ENCODE data around the gene MCTP2.
"Not testable (repeated sequence)": the region's sequence is repeated elsewhere in the genome, so short reads cannot be mapped to it uniquely, and the experiment has no call there.

The MCTP2 gene

DNA sequence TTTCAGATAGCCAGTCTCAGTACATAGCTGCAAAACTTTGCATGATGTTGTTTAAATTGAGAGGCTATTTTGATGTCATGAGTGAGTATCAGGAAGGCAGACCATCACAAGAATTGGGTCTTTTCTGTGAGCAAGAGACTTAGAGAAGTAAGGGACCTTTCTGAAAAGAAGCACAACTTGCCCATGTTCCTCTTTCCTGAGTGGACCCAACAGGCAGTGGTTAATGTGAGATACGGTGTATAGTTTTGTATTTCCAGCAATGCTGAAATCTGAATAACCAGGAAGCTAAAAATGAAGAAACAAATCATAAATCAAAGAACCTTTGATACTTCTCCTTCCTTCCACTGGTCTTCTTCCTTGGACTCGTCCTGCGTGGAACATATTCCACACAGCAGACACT lies 25.1 kb downstream of the MCTP2 start (continued):
- TF ChIP-seq, protein P1, sequence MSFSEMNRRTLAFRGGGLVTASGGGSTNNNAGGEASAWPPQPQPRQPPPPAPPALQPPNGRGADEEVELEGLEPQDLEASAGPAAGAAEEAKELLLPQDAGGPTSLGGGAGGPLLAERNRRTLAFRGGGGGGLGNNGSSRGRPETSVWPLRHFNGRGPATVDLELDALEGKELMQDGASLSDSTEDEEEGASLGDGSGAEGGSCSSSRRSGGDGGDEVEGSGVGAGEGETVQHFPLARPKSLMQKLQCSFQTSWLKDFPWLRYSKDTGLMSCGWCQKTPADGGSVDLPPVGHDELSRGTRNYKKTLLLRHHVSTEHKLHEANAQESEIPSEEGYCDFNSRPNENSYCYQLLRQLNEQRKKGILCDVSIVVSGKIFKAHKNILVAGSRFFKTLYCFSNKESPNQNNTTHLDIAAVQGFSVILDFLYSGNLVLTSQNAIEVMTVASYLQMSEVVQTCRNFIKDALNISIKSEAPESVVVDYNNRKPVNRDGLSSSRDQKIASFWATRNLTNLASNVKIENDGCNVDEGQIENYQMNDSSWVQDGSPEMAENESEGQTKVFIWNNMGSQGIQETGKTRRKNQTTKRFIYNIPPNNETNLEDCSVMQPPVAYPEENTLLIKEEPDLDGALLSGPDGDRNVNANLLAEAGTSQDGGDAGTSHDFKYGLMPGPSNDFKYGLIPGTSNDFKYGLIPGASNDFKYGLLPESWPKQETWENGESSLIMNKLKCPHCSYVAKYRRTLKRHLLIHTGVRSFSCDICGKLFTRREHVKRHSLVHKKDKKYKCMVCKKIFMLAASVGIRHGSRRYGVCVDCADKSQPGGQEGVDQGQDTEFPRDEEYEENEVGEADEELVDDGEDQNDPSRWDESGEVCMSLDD (tag by site-specific recombination; IDR thresholded peaks at IDR 0.05): no peak
- TF ChIP-seq ZNF423 (tag by site-specific recombination; IDR thresholded peaks at IDR 0.05): no peak

DNA sequence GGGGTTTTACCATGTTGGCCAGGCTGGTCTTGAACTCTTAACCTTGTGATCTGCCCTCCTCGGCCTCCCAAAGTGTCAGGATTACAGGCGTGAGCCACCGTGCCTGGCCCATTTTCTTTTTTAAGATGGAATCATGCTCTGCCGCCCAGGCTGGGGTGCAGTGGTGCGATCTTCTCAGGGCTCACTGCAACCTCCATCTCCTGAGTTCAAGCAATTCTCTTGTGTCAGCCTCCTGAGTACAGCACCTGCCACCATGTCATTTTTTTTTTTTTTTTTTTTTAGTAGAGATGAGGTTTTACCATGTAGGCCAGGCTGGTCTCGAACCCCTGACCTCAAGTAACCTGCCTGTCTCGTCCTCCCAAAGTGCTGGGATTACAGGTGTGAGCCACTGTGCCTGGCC lies 26.4 kb downstream of the MCTP2 start:
- POLR2A ChIA-PET; H3K36me3 ChIP-seq (ENCODE audit: control insufficient read depth in 2 of 2, insufficient read depth in 1 of 2, low read length in 2 of 2); H3K27ac ChIP-seq (ENCODE audit: extremely low read depth, low read depth, low read length); H3K4me1 ChIP-seq (ENCODE audit: control insufficient read depth, insufficient read depth, low read length); H3K4me3 ChIP-seq (ENCODE audit: low read depth, low read length); H3K9me3 ChIP-seq (ENCODE audit: control insufficient read depth, insufficient read depth, low read depth, low read length): not testable (repeated sequence)
- CTCF ChIA-PET: interaction anchor here (1.1 kb wide), 1 partner anchor 11 kb away, joined by 3 read pairs; no protein-coding TSS in a partner anchor

DNA sequence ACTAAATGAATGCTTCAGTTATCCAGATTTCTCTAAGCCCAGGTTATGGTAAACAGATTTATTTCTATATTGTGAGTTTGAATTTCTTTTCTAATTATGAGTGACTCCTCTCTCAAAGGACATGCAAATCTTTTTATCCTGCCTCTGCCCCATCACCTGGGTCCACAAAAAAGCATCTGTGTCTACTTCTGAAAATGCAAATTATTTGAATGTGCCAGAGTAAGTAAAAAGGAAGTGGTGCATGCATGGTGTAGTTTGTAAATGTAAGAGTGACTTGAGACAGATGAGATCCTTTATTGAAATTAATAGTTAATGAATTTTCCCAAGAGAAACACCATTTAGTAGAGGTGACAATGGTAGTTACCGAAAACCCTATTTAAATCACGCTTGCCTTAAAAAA lies 26.9 kb downstream of the MCTP2 start:
- no peak overlapping the region for H3K4me3 ChIP-seq (ENCODE audit: low read depth, low read length)
- TF ChIP-seq FEZF1 (tag by site-specific recombination; IDR thresholded peaks at IDR 0.05): no peak
- no peak for TF ChIP-seq ZNF416 (tag by site-specific recombination; IDR thresholded peaks at IDR 0.05)
- TF ChIP-seq ZNF501 (tag by site-specific recombination; IDR thresholded peaks at IDR 0.05): no peak
- TF ChIP-seq ZNF16 (tag by site-specific recombination; IDR thresholded peaks at IDR 0.05; ENCODE audit: low read depth): no peak
- TF ChIP-seq, protein P2, sequence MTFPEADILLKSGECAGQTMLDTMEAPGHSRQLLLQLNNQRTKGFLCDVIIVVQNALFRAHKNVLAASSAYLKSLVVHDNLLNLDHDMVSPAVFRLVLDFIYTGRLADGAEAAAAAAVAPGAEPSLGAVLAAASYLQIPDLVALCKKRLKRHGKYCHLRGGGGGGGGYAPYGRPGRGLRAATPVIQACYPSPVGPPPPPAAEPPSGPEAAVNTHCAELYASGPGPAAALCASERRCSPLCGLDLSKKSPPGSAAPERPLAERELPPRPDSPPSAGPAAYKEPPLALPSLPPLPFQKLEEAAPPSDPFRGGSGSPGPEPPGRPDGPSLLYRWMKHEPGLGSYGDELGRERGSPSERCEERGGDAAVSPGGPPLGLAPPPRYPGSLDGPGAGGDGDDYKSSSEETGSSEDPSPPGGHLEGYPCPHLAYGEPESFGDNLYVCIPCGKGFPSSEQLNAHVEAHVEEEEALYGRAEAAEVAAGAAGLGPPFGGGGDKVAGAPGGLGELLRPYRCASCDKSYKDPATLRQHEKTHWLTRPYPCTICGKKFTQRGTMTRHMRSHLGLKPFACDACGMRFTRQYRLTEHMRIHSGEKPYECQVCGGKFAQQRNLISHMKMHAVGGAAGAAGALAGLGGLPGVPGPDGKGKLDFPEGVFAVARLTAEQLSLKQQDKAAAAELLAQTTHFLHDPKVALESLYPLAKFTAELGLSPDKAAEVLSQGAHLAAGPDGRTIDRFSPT (tag by site-specific recombination; IDR thresholded peaks at IDR 0.05): no peak
- TF ChIP-seq ZFP69B (tag by site-specific recombination; IDR thresholded peaks at IDR 0.05): no peak
- TF ChIP-seq ZNF571 (tag by site-specific recombination; IDR thresholded peaks at IDR 0.05): no peak
- no peak for TF ChIP-seq KLF1 (tag by site-specific recombination; IDR thresholded peaks at IDR 0.05)
- TF ChIP-seq ZNF112 (tag by site-specific recombination; IDR thresholded peaks at IDR 0.05): no peak
- TF ChIP-seq ZNF473 (tag by site-specific recombination; IDR thresholded peaks at IDR 0.05): no peak
- no peak for TF ChIP-seq ZNF670 (tag by site-specific recombination; IDR thresholded peaks at IDR 0.05; ENCODE audit: low read depth)
- TF ChIP-seq ZNF664 (tag by site-specific recombination; IDR thresholded peaks at IDR 0.05): no peak
- TF ChIP-seq, protein P3, sequence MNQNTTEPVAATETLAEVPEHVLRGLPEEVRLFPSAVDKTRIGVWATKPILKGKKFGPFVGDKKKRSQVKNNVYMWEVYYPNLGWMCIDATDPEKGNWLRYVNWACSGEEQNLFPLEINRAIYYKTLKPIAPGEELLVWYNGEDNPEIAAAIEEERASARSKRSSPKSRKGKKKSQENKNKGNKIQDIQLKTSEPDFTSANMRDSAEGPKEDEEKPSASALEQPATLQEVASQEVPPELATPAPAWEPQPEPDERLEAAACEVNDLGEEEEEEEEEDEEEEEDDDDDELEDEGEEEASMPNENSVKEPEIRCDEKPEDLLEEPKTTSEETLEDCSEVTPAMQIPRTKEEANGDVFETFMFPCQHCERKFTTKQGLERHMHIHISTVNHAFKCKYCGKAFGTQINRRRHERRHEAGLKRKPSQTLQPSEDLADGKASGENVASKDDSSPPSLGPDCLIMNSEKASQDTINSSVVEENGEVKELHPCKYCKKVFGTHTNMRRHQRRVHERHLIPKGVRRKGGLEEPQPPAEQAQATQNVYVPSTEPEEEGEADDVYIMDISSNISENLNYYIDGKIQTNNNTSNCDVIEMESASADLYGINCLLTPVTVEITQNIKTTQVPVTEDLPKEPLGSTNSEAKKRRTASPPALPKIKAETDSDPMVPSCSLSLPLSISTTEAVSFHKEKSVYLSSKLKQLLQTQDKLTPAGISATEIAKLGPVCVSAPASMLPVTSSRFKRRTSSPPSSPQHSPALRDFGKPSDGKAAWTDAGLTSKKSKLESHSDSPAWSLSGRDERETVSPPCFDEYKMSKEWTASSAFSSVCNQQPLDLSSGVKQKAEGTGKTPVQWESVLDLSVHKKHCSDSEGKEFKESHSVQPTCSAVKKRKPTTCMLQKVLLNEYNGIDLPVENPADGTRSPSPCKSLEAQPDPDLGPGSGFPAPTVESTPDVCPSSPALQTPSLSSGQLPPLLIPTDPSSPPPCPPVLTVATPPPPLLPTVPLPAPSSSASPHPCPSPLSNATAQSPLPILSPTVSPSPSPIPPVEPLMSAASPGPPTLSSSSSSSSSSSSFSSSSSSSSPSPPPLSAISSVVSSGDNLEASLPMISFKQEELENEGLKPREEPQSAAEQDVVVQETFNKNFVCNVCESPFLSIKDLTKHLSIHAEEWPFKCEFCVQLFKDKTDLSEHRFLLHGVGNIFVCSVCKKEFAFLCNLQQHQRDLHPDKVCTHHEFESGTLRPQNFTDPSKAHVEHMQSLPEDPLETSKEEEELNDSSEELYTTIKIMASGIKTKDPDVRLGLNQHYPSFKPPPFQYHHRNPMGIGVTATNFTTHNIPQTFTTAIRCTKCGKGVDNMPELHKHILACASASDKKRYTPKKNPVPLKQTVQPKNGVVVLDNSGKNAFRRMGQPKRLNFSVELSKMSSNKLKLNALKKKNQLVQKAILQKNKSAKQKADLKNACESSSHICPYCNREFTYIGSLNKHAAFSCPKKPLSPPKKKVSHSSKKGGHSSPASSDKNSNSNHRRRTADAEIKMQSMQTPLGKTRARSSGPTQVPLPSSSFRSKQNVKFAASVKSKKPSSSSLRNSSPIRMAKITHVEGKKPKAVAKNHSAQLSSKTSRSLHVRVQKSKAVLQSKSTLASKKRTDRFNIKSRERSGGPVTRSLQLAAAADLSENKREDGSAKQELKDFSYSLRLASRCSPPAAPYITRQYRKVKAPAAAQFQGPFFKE (tag by site-specific recombination; IDR thresholded peaks at IDR 0.05; ENCODE audit: borderline replicate concordance): no peak
- no peak for TF ChIP-seq HOXD13 (CRISPR knock-in tag; IDR thresholded peaks at IDR 0.05; ENCODE audit: borderline replicate concordance)
- TF ChIP-seq ZNF701 (tag by site-specific recombination; IDR thresholded peaks at IDR 0.05): no peak
- TF ChIP-seq, protein P4, sequence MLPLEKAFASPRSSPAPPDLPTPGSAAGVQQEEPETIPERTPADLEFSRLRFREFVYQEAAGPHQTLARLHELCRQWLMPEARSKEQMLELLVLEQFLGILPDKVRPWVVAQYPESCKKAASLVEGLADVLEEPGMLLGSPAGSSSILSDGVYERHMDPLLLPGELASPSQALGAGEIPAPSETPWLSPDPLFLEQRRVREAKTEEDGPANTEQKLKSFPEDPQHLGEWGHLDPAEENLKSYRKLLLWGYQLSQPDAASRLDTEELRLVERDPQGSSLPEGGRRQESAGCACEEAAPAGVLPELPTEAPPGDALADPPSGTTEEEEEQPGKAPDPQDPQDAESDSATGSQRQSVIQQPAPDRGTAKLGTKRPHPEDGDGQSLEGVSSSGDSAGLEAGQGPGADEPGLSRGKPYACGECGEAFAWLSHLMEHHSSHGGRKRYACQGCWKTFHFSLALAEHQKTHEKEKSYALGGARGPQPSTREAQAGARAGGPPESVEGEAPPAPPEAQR (tag by site-specific recombination; IDR thresholded peaks at IDR 0.05): no peak
- TF ChIP-seq ZNF626 (tag by site-specific recombination; IDR thresholded peaks at IDR 0.05): no peak
- TF ChIP-seq ZNF302 (tag by site-specific recombination; IDR thresholded peaks at IDR 0.05; ENCODE audit: low read depth): no peak
- no peaks in the 10 kb centered on the region for H3K9me3 ChIP-seq (ENCODE audit: control insufficient read depth, insufficient read depth, low read depth, low read length)
- H3K4me1 ChIP-seq (ENCODE audit: control insufficient read depth, insufficient read depth, low read length): no peaks in the 10 kb centered on the region
- CTCF ChIA-PET: no interaction called here
- POLR2A ChIA-PET: no interaction called here
- H3K27ac ChIP-seq (ENCODE audit: extremely low read depth, low read depth, low read length): no peak overlapping the region
- no peaks in the 10 kb centered on the region for H3K36me3 ChIP-seq (ENCODE audit: control insufficient read depth in 2 of 2, insufficient read depth in 1 of 2, low read length in 2 of 2)
